B cell (primary cell): ENCODE data around the gene SCFD2. TPM values are rescaled to one million over a fixed set of nuclear protein-coding genes. Genes with fewer than 3 reads are reported as not detected.

Experiments used
- ATAC-seq: fragments of 200-7000 bp; cut with Tn5 transposase; one replicate; pipeline ENCODE4 v1.10.0; 2021; ENCODE audit warnings: low read depth, mild to moderate bottlenecking, moderate number of reproducible peaks, moderate library complexity
- CTCF ChIA-PET: fragments of 350-600 bp; sonication (Branson Sonifier 250); formaldehyde crosslinking; loops from one replicate; lab custom pipeline; 2021; ENCODE audit warnings: antibody characterized with exemption, inconsistent platforms; lab: Charles Lee
- POLR2A ChIA-PET: fragments of 350-600 bp; sonication (Branson Sonifier 250); formaldehyde crosslinking; loops from one replicate; lab custom pipeline; 2021; ENCODE audit warnings: antibody characterized with exemption; lab: Charles Lee
- DNase-seq: peaks from one replicate; pipeline ENCODE4 v3.0.0; 2013
- H2AFZ ChIP-seq: 2 replicates; pipeline ENCODE4 v1.6.1; 2012; ENCODE audit warnings: mild to moderate bottlenecking, low read depth, low read length; ENCODE audit not compliant: insufficient read depth, poor library complexity, severe bottlenecking
- H3K27ac ChIP-seq, 2 donors: 1 replicate in 1 of 2; 2 replicates in 1 of 2; pipeline ENCODE4 v1.5.1; 2012 to 2013; ENCODE audit warnings: low read length in 2 of 2, mild to moderate bottlenecking in 2 of 2, moderate library complexity in 1 of 2
- H3K27me3 ChIP-seq, 4 experiments: fragments of 200-600 bp in 1 of 4; sonication (generic) in 1 of 4; replicated peaks in 1 of 4; 1 replicate in 2 of 4; 2 replicates in 2 of 4; pipeline versions ENCODE4 v1.6.1 to v1.7.0; 2013 to 2016; ENCODE audit warnings: low read length in 3 of 4, mild to moderate bottlenecking in 2 of 4, mixed read lengths in 1 of 4, moderate library complexity in 1 of 4; ENCODE audit not compliant: insufficient read depth in 4 of 4, control insufficient read depth in 3 of 4; ENCODE audit errors: control extremely low read depth in 1 of 4
- H3K36me3 ChIP-seq, 2 experiments: replicated peaks in 1 of 2; 1 replicate in 1 of 2; 2 replicates in 1 of 2; pipeline versions ENCODE4 v1.6.1 to v1.7.1; 2013; ENCODE audit warnings: low read length in 1 of 2; ENCODE audit not compliant: insufficient read depth in 2 of 2, control insufficient read depth in 1 of 2; ENCODE audit errors: control extremely low read depth in 1 of 2, extremely low read depth in 1 of 2
- H3K4me1 ChIP-seq, 2 donors: fragments of 200-600 bp in 1 of 2; sonication (generic) in 1 of 2; 1 replicate in 1 of 2; 2 replicates in 1 of 2; pipeline versions ENCODE4 v1.5.1 to v1.6.1; 2013 to 2017; ENCODE audit warnings: low read length in 2 of 2; ENCODE audit not compliant: control insufficient read depth in 2 of 2, insufficient read depth in 2 of 2
- H3K4me2 ChIP-seq: replicated peaks from 2 replicates; pipeline ENCODE3; 2012; ENCODE audit warnings: mild to moderate bottlenecking, low read depth, low read length; ENCODE audit not compliant: poor library complexity, severe bottlenecking
- H3K4me3 ChIP-seq, 5 experiments: fragments of 200-600 bp in 1 of 5; sonication (generic) in 1 of 5; 1 replicate in 3 of 5; 2 replicates in 2 of 5; pipeline versions ENCODE4 v1.5.1 to v1.7.0; 2011 to 2016; ENCODE audit warnings: low read length in 4 of 5, mild to moderate bottlenecking in 4 of 5, low read depth in 2 of 5, control low read depth in 1 of 5, moderate library complexity in 1 of 5; ENCODE audit not compliant: insufficient read depth in 1 of 5; ENCODE audit errors: control extremely low read depth in 1 of 5, extremely low read depth in 1 of 5
- H3K79me2 ChIP-seq: fragments of 200-600 bp; sonication (generic); one replicate; pipeline ENCODE4 v1.6.0; 2016; ENCODE audit warnings: low read length; ENCODE audit not compliant: control insufficient read depth, insufficient read depth
- H3K9ac ChIP-seq: fragments of 200-600 bp; sonication (generic); 2 replicates; pipeline ENCODE4 v1.6.1; 2017; ENCODE audit warnings: mild to moderate bottlenecking, low read length, moderate library complexity
- H3K9me3 ChIP-seq, 3 donors: one replicate each; pipeline versions ENCODE4 v1.6.1 to v1.7.1; 2013; ENCODE audit warnings: low read length in 2 of 3; ENCODE audit not compliant: control insufficient read depth in 2 of 3, insufficient read depth in 1 of 3; ENCODE audit errors: control extremely low read depth in 1 of 3
- H4K20me1 ChIP-seq: 2 replicates; pipeline ENCODE4 v1.6.0; 2012; ENCODE audit warnings: mild to moderate bottlenecking, low read length; ENCODE audit not compliant: insufficient read depth, control insufficient read depth, poor library complexity, severe bottlenecking
- H3K27ac Mint-ChIP-seq: one replicate; pipeline ENCODE4 v1.8.0; 2021; ENCODE audit warnings: mixed read lengths
- H3K27me3 Mint-ChIP-seq: one replicate; pipeline ENCODE4 v1.8.0; 2021; ENCODE audit warnings: mixed read lengths
- H3K4me1 Mint-ChIP-seq: one replicate; pipeline ENCODE4 v1.8.0; 2021; ENCODE audit warnings: mixed read lengths
- H3K4me3 Mint-ChIP-seq: one replicate; pipeline ENCODE4 v1.8.0; 2021; ENCODE audit warnings: mixed read lengths
- H3K9me3 Mint-ChIP-seq: one replicate; pipeline ENCODE4 v1.8.0; 2022; ENCODE audit warnings: mixed read lengths; ENCODE audit not compliant: insufficient read depth
- CTCF ChIP-seq: fragments of 200-600 bp; IDR thresholded peaks from one replicate; pipeline ENCODE4 v1.8.0; 2022; ENCODE audit warnings: antibody characterized with exemption, mild to moderate bottlenecking
- EZH2 ChIP-seq: IDR thresholded peaks from 2 replicates; pipeline ENCODE4 v1.6.1; 2012; ENCODE audit warnings: borderline replicate concordance, low read depth, mild to moderate bottlenecking, moderate library complexity, low read length; ENCODE audit not compliant: insufficient read depth, poor library complexity, severe bottlenecking
- WGBS: methylation state at CpG from one replicate; pipeline ENCODE4 v1.1.5; 2013; ENCODE audit warnings: missing lambda C conversion rate; ENCODE audit not compliant: insufficient coverage; 5-methylcytosine and 5-hydroxymethylcytosine counted together
- intact Hi-C: fragments of 100-400 bp; cut with micrococcal nuclease; formaldehyde crosslinking; loops from one replicate; pipeline ENCODE4 v1.10.0; 2022
- polyA plus RNA-seq: library from polyadenylated mRNA; depleted of rRNA; stranded (reverse); fragments of >200 nt; gene quantifications from 2 replicates; pipeline ENCODE4 v1.2.3, GENCODE V29; 2012
- total RNA-seq, 2 donors: library from RNA; stranded (reverse); fragments of 120-200 nt in 1 of 2; gene quantifications; 1 replicate in 1 of 2; 2 replicates in 1 of 2; pipeline versions ENCODE4 v1.2.3 to v1.2.4, GENCODE V29; 2013 to 2022

Gene SCFD2
- total and polyA plus RNA-seq, 2 donors (not counting 1 experiment from before 2014, with no cell fraction given): 12.8 to 20.4 TPM

GRCh38 chr4:53004497-53005148 lies 361.2 kb downstream of the SCFD2 start:
- ChIA-PET CTCF (interaction anchor here (1.1 kb wide), 1 partner anchor 11 kb away, joined by 3 read pairs; no protein-coding TSS in a partner anchor), POLR2A (no interaction called here)
- H3K27ac ChIP-seq: no peak overlapping the region
- TF ChIP-seq EZH2: no peak
- TF ChIP-seq CTCF: no peak
- Mint-ChIP-seq H3K4me3 (no peak overlapping the region), H3K27me3 (no peaks in the 10 kb centered on the region), H3K27ac (no peak overlapping the region), H3K9me3 (peaks cover 3% of the 10 kb centered on the region), H3K4me1 (peaks cover 9% of the 10 kb centered on the region)
- no peak overlapping the region for H3K9ac ChIP-seq
- no peak overlapping the region for H3K4me2 ChIP-seq
- no peak overlapping the region for H2AFZ ChIP-seq
- H3K4me3 ChIP-seq: no peak overlapping the region
- ATAC-seq (no peak), DNase-seq (no peak)
- no peaks in the 10 kb centered on the region for H3K79me2 ChIP-seq
- H3K4me1 ChIP-seq: no peaks in the 10 kb centered on the region
- H3K9me3 ChIP-seq: no peaks in the 10 kb centered on the region
- no peaks in the 10 kb centered on the region for H3K27me3 ChIP-seq
- intact Hi-C loops: no loop called here
- H3K36me3 ChIP-seq: no peaks in the 10 kb centered on the region
- no peaks in the 10 kb centered on the region for H4K20me1 ChIP-seq
- 81% methylated on average over 7 of the region's 10 CpGs for WGBS

GRCh38 chr4:53003959-53004358 lies 361.9 kb downstream of the SCFD2 start:
- no peak overlapping the region for H3K27ac Mint-ChIP-seq
- intact Hi-C loops: no loop called here

More at GRCh38 chr4:53003959-53004358, 361.9 kb downstream of the SCFD2 start:
- Mint-ChIP-seq H3K9me3 (peaks cover 3% of the 10 kb centered on the region), H3K27me3 (no peaks in the 10 kb centered on the region), H3K4me1 (peaks cover 9% of the 10 kb centered on the region), H3K4me3 (no peak overlapping the region)
- H4K20me1 ChIP-seq: no peaks in the 10 kb centered on the region
- no peak overlapping the region for H3K27ac ChIP-seq
- 75% methylated on average over 1 of the region's 3 CpGs for WGBS
- TF ChIP-seq CTCF (no peak), EZH2 (no peak)
- DNase-seq (no peak), ATAC-seq (no peak)
- no peaks in the 10 kb centered on the region for H3K36me3 ChIP-seq
- ChIA-PET CTCF (no interaction called here), POLR2A (no interaction called here)
- H2AFZ ChIP-seq: no peak overlapping the region
- no peaks in the 10 kb centered on the region for H3K4me1 ChIP-seq
- H3K9ac ChIP-seq: no peak overlapping the region
- H3K79me2 ChIP-seq: no peaks in the 10 kb centered on the region
- no peaks in the 10 kb centered on the region for H3K27me3 ChIP-seq
- no peak overlapping the region for H3K4me2 ChIP-seq
- no peaks in the 10 kb centered on the region for H3K9me3 ChIP-seq
- no peak overlapping the region for H3K4me3 ChIP-seq
